ENCODE measurements around the gene KIAA0513.

The KIAA0513 gene

DNA sequence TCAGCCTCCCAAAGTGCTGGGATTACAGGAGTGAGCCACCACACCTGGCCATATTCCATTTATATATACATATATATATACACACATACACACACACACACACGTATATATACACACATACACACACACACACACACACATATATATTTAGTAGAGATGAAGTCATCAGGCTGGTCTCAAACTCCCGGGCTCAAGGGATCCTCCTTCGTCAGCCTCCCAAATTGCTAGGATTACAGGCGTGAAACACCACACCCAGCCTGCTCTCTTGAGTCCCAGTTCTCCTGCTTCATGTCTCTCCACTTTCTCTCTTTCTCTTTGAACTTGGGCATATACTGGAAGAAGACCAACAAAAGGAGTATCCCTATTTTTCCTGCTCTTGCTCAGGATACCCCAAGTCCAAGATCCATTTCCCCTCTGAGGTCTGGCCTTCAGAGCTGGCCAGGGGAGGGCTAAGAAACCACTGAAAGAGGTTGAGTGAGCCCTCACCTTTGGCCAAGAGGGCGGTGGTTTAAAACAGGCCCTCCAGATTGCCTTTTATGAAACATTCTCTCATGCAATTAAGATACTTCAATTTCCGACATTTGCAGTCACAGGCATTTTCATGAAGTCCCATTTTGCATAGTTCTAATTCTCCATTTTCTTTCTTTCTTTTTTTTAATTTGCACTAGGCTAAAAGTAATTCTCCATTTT, 46.8 kb downstream of the KIAA0513 start:
- DNase-seq = no peak

DNA sequence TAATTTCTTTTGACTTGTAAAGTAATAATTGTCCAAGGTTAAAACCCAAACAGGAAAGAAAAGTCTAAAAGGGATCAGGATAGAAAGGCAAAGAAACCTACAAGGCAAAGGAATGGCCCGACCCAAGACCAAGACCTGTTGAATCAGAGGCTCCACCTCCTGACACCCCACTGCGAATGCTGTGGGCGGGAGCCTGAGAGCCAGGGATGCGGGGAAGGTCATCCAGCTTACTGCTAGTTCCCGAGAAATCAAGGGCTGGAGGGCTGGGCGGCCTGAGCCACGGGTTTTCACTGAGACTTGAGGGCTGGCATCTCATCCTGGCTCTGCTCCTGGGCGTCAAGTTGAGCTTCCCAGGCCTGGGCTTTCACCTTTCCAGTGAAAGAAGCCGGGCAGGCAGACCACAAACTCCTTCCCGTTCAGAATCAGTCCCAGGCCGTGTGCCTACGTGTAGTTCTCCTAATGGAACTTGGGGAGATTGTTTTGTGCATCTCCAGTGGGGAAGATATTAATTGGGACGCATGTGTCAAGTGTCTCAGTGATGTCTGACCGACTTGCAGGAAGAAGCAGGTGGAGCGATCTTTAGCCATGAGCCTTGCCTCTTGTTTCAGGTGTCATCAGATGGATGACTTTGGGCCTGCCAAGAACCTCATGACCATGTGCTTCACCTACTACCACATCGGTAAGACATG, 47.8 kb downstream of the KIAA0513 start:
- DNase-seq = no peak

DNA sequence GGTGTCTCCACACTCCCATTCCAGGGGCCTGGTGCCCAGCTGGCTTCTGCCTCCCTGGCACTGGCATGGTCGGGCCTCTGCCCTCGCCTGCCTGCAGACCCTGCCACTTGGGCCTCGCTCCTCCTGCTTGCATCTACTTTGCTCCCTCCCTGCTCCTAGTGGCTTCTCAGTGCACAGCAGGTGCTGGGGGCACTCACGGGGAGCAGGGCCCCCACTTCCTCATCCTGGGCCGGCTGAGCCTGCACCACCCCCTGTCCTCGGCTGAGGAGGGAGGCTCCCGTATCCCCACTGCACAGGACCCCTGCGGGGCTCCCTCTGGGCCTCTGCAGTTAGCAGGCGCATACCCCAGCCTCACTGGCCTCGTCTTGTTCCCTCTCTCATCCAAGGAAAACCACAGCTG, 49.4 kb downstream of the KIAA0513 start:
- no peak for DNase-seq

DNA sequence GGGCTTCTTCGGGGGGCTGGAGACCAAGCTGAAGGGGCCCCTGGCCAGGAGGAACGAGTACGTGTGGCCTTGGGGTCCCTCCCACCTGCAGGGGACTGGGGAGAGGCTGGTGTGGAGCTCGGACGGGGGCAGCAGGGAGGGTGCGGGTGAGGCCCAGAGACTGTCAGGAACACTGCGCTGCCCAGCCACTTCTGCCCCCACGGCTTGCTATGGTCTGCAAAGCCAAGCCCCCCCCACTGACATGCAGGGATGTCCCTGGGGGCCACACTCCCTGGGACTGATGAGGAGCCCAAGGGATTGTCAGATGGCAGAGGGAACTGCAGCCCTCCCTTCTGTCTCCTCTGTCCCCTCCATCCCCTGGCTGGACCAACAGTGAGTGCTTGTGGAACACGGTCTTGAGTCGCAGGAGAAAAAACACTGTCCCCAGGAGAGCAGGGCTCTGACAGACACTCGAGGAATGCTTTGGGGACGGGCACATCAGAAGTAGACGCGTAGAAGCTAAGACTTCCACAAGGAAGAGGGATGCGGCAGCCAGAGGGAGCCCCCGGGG, 50.1 kb downstream of the KIAA0513 start:
- DNase-seq = no peak

DNA sequence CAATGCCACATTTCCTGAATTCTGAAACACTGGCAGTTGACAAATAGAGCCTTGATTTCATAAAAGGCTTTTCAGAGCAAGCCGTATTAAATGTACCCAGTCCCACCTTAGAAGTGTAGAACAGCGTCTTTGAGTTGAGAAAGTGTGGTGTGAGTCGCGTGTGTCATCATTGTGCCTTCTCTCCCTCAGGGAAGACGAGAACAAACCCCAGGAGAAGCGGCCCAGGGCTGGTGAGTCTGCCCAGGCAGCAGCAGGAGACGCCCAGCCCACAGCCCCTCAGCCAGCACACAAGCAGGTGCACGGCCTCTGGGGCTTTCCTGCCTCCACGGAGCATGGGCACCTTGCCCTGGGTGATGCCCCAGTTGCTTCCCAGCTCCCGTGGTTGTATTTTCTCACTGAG, 50.6 kb downstream of the KIAA0513 start:
- DNase-seq = no peak

DNA sequence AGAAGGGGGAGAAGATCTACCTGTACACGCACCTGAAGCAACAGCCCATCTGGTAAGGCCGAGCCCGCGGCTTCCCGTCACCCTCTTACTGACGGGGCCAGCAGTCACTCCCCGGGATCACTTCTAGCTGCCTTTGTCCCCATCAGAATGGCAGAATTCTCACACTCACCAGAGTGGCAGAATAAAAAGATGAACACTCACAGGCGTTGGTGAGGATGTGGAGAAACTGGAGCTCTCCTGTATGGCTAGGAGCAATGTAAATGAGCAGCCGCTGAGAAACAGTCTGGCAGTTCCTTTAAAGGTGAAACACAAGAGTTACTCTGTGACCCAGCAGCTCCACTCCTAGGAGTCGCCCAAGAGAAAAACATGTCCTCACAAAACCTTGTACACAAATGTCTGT, 51.4 kb downstream of the KIAA0513 start:
- no peak for DNase-seq

DNA sequence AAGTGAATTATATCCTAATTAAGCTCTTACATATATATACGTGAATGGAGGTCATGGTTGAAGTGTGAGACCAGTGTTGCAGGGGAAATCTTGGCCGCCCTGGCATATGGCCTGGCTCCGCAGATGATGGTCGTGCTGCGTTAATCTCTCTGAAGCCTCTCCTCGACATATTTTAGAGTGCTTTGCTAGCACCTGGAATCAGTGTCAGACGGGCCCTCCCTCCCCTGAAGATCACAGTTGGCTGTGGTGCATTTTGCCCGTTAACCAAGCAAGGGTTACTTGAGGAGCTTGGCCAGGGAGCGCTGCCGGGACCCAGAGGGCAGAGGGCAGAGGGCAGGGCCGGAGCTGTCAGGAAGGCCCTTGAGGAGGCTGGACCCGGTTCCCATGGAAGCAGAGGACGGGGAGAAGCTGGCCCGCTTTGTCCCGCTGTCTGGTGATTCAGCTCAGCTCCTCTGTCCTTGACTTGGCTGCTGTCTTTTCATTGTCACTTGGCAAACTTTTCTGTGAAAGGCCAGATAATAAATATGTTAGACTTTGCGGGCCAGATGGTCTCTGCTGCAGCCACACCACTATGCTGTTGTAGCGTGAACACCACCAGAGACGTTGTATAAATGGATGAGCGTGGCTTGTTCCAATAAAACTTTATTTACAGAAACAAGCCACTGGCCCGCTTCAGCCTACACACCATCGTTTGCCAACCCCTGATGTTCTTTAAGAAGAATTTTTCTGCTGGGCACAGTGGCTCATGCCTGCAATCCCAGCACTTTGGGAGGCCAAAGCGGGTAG, 52.4 kb downstream of the KIAA0513 start:
- no peak for DNase-seq

DNA sequence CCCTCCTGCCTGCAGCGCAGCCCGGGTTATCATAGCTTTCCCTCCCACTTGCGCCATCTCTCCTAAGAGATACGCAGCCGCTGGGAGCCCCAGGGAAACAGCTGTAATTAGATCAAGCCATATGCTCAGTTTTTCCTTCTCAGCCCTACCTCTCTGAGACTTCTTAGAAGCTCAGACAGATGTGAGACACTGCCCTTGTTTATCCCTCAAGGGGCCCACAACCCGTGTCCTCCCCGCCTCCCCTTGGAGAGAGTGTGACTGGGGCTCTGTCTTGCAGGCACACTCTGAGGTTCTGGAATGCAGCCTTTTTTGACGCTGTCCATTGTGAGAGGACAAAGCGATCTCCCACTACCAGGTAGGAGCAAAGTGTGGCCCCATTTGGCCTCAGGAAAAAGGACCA, 53.4 kb downstream of the KIAA0513 start:
- no peak for DNase-seq

DNA sequence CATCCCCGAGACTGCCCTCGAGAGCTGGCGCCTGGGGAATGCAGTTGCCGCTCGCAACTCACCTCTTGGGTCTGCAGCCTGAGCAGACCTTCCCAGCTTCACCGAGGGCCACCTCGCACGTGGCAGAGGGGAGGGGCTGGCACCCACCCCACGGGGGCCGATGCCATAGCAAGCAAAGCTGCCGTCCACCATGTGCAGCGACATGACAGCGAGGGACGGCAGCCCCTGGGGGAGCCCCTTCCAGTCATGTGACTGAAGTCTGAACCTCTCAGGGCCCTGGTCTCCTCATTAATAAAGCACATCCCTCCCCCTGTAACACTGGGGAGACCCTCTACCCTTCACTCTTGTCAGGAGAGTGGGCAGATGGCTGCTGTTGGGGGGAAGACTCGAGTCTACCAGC, 54.2 kb downstream of the KIAA0513 start:
- DNase-seq = no peak

DNA sequence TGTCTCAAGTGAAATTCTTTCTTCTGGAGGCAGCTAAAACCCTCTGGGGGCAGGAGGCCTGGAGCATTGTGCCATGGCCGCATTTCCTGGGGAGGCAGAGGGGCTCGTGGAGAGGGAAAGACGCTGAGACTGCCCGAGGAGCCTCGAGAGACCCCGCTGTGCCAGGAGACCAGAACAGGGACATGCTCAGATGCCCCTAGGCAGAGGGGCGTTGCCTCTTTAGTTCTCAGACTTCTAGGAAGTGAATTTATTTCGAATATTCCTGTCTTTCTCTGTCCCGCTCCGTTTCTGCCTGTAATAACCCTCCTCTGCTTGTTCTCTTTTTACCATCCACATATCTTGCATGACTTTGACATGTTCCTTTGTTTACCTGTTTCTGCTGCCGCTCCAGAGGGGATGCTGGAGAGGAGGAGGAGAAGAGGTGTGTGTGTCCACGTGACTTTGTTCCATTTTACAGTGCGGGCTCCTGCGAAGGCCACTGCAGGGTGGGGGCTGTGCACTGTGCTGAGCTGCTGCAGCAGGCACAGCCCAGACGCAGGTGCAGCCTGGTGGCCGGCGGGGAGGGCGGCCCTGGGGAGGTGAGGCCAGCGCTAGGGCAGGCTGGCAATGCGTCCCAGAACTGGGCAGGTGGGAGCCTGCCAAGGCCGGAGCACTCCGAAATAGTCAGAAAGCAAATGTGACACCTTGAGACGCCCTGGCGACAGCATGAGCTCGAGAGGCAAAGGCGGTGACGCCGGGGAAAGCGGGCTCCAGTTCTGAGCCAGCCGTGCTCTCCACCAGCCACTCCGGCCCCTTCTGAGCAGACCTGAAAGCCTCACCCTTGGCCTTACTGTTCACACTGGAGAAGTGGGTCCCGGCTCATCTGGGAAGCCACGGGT, 54.8 kb downstream of the KIAA0513 start:
- DNase-seq = no peak

DNA sequence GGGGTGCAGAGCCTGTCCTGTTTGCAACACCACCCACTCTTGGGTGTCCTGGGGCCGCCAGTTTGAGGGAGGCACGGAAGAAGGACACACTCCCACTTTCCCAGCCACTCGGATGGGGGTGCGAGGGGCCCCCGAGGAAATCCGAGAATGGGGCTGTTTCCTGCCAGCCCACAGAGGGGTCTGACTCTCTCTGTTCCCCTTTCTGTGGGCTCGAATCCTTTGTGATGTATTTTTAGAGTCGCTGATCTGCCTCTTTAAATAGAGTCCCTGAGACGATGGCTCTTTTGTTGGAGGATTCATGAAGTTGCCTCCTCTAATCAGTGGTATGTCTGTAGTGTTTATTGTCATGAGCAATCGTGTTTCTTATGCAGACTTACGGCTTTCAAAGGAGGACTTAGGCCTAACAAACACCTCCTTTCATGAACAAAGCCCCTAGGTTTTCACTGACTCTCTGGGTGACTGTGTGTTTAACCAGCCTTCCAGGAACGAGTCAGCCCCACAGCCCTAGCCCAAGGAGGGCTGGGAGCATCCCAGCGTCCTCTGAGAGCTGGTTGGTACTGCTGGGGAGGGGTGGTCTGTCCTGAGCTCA, 55.5 kb downstream of the KIAA0513 start:
- DNase-seq = no peak

DNA sequence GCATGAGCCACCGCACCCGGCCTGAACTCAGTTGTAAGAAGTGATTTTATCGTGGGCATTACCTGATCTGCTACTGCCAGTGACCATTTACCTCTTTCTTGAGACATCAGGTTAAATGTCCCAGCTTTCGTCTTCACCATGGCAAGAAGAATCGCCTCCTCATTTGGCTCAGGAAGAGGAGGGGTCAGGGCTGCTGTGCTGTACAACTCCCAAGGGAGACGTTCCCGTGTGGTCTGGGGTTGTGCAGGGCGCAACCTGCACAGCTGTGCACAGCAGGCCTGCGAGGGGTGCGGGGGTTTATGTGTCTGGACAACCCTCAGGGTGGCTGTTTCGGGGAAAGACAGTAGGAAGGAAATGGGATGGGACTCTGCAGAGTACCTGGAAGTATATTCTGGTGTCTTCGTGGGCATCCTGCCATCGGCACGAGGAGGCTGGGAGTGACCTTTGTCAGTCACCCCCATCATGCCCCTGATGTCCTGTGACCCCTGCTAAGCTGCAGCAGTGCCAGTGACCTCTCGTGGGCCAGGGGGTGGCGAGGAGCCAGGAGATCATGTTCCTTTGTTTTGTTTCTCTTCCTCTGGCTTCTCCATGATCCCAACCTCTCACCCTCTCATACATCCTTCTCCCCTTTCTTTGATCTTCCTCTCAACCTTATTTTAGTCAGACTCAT, 57.4 kb downstream of the KIAA0513 start:
- no peak for DNase-seq

DNA sequence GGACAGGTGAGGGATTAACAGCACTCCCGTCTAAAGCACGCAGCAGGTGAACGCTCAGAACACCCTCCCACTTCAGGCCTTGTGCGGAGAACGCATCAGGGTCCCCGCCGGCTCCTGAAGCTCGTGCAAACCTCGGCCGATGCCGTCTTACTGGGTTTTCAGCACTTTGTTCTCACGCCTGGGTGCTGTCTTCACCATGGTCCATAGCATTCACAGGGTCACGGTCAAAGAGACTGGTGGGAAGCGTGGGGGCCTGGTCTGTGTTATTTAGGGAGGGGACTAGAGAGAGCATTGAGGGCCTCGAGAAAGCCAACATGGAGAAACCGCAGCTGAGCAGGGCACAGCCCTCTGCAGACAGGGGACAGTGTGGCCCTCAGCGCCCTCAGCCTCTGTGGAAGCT, 58.1 kb downstream of the KIAA0513 start:
- DNase-seq = no peak

DNA sequence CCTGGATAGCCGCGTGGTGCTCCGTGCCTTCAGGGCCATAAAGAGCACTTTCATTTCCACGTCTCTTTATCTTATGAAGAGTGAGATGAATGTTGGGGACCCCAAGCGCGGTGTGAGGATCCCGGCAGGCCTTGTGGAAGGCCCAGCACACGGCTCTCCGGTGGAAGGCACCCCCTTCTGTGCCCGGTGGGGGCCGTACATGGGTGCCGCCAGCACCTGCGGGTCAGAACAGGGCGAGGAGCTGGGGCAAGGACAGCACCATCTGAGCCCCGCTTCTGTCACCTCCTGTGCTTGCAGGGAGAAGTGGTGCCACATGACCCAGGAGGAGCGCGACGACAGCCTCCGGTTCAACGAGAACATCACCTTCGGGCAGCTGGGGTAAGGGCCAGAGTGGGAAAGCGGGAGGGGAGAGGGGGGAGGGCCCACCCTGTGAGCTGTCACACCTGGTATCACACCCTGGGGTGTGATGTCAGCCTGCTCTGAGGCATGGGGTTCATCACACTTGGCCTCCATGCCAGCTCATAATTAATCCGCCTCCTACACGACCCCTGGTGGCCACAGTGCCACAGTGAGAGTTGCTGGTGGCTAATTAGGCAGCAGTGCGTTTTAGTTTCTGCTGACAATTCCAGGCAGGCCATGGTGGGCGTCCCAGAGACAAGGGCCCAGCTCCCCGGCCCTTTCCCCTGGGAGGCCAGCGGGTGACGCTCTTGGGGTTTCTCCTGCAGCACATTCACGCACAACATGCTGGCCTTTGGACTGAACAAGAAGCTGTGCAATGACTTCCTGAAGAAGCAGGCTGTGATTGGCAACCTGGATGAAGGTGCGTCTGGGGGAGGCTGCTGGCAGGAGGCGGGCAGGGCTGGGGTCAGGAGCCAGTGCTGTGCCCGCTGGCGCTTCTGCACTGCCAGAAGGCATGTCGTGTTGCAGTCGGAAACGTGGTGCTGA, 59.0 kb downstream of the KIAA0513 start:
- DNase-seq = peak; percentile 61

DNA sequence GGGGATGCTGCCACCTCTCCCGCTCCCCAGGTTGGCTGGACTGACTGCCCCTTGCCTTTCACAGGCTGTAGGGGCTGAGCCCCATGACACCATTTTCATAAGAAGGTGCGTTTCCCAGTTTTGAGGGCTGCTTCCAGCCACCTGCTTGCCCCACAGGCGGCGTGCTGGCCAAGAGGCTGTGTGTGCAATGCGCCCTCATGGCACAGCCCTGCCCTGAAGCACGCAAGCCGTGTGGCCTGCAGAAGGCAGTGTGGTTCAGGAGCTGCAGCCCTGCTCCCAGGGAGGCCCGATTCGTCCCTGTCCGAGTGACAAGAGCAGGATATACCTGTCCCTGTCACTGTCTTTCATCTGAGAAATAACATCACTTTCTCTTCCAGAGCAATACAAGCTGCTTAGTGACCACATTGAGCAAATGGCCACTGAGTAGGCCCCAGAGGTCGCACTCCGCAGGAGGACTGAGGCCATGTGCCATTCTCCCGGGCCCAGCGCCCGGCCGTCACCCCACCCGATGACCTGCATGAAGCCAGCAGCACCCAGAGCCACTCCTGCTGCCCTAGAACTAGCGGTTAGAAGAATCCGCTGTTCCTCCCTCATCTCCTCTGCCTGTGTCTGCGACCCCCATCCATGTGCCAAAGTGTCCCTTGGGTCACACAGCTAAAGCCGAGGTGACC, 60.4 kb downstream of the KIAA0513 start:
- DNase-seq = no peak

DNA sequence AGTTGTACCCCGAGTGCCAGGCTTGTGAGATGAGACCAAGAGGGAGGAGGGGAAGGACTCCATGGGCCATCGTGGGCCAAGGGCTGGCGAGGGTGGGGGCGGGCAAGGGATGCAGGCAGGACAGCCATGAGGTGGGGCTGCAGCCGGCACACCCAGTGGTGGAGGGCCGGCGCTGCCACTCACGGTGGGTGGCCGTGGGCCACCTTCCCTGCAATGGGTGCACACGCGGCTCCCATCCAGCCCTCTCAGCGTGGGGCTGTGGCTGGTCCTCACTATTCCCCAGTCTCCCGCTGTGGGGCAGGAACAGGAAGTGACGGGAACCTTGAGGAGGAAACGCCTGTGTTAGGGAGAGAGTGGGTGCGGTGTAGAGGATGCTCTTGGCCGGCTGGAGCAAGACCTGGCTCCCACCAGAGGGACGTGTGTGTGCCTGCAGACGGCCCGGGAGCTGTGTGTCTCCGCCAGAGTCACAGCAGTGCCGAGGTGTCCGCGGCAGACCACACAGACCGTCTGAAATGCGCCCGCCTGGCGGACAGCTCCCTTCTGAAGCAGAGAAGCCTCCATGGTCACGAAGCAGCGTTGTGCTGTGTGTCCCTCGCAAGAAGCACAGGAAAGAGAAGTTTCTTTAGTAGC, 61.1 kb downstream of the KIAA0513 start:
- DNase-seq = no peak

DNA sequence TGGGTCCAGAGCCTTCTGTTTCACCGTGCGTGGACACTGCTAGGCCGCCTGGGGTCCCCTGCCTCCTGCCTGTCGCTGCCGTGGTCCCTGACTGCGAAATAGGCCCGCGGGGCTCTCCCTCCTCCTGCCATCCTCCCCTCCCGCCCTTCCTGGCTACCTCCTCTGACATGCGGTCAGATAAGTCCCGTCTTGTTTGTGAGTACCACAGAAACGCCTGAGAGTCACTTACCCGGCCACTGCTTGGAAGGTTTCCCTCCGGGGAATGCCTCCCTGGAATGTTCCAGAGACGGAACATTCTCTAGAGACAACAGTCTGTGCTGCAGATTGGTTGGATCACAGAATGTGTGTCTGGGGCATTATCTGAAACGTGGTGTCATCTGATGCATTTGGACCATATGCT, 61.9 kb downstream of the KIAA0513 start:
- peak; percentile 38 for DNase-seq

DNA sequence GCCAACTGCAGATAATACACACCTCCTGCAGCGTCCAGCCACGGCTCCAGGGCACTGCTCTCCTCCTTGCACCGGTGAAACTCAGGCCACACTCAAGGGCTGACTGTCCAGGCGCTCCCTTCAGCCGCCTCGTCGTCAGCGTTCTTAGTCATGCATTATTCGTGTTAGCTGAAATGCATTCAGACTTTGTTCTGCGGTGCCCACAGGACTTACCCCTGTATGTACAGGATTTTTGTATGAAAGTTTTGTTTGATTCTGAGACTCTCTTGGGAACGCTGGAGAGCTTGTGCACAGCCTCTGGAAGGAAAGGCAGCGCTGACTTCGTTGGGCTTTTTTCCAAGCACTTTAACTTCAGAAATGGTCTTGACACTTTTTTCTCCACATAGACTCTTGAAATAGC, 62.6 kb downstream of the KIAA0513 start:
- DNase-seq = peak; percentile 38

DNA sequence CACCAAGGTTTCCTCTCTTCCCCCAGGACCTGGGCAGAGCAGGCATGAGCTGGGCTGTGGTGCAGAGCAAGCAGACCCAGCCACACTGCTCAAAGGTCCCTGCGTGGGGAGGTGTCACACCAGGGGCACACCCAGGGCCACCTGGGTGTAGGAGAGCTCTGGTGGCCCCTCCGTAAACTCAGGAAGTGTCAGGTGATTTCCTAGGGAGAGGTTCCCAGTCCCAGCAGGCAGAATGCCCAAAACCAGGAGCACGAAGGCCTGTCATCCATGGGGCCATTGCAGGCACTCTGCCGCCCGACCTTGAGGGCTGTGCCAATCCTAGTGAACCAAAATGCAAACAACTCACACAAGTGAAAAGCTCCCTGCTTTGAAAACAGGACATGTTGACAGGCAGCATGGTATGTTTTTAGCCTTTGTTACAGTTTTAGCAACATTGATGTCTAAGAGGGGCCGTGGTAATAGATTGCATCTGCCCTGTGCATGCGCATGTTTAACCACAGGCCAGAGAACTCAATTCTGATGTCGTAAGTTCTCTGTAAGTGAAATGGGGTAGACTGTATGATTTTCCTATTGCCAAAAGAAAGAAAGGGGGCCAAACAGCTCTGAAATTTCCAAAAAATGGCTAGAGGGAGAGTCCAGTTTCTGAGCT, 63.4 kb downstream of the KIAA0513 start:
- DNase-seq = no peak

Measured in fibroblast of skin of back (primary cell).